Activated T-helper 1 cell treated with Interleukin-2 at 50 U/mL for 16 hours (primary cell): ENCODE data around the gene CIB2.
"Not testable (repeated sequence)": the region's sequence is repeated elsewhere in the genome, so short reads cannot be mapped to it uniquely, and the experiment has no call there.

Experiments used
- DNase-seq: peaks from one replicate; pipeline ENCODE4 v3.0.0-alpha.2; 2020; ENCODE audit warnings: low read depth

CIB2 gene

DNA sequence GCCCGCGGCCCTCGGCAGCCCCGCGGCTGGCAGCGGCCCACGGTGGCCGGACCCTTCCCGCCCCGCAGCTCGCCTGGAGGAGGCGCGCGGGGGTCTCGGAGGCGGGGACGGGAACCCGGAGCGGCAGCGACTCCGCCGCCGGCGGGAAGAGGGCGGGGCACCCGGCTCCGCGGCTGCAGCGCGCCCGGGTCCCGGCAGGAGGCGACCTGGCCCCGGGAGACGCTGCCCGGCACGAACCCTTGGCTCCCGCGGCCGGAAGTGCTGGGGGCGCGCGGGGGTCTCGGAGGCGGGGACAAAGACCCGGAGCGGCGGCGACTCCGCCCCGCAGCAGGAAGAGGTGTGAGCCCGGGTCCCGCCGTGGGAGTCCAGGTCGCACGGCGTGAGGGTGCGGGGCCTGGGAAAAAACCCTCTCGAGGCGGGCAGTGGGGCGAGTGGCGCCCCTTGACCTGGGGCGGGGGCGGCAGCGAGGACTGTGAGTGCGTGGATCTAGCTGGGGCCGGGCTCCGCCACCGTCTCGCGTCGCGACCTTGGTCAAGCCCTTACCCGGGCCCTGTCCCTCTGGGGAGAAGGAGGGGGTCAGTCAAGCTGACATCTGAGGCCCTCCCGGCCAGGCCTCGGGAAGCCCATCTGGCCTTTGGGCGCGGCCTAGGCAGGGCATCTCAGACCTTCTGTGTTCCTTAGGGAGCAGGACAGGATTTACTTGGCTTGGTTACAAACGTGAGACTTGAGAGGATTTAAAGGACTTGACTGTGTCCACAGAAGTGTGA is at the start of gene CIB2:
Gene CIB2 (minus strand): TSS at position 151 of the 767 bp plus-strand sequence. CDS start 230 bp downstream, outside the sequence.
- peak; percentile 72 for DNase-seq

DNA sequence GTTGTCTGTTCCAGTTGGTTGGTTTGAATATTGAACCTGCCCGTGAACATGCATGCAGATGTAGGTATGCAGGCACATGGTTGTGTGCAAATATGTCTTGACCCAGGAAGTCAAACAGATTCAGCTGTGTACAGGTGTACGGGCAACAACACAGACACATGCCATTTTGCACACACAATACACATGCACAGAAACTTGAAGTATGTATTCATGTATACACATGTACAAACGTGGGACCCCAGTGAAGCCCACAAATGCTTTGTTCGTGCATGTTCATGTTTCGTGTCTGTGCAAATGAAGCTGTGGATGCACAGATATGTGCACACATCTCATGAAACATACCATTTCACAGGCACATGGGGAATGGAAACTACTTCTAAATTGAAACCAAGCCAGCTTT is 48.7 kb upstream of the CIB2 start:
- DNase-seq: no peak

DNA sequence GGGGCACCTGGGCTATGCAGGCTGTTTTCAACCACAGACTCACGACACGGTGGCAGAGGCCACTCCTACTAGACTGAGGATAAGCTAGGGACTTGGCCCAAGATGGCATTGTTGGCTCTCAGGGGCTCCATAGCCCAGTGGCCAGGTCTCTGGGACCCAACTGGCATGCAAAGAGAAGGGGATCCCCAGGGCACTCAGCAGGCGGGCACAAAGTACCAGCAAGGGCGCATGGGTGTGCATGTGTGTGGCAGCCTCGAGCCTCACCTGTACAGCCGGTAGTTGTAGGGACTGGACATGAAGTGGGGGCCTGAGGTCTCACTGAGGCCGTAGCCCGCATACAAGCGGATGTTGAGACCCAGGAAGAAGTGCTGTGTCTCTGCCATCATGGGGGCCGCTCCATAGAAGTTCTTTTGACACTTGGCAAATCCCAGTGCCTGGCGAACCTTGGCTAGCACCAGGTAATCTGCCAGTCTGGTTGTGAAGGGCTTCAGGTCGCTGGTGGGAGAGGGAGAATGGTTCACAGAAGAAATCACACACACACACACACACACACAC is 48.1 kb upstream of the CIB2 start:
- DNase-seq: no peak

DNA sequence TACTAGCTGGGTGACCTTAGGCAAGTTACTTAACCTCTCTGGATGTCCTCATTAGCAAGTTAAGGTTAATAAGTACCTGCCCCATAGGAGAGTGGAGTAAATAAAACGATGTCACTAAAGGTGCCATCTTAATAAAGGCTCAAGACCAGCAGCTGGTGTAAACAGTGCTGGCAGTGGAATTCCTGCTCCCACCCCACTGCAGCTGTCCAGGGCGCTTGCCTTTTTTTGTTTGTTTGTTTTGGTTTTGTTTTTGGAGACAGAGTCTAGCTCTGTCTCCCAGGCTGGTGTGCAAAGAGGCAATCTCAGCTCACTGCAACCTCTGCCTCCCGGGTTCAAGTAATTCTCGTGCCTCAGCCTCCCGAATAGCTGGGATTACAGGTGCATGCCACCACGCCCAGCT is 46.8 kb upstream of the CIB2 start:
- no peak for DNase-seq

DNA sequence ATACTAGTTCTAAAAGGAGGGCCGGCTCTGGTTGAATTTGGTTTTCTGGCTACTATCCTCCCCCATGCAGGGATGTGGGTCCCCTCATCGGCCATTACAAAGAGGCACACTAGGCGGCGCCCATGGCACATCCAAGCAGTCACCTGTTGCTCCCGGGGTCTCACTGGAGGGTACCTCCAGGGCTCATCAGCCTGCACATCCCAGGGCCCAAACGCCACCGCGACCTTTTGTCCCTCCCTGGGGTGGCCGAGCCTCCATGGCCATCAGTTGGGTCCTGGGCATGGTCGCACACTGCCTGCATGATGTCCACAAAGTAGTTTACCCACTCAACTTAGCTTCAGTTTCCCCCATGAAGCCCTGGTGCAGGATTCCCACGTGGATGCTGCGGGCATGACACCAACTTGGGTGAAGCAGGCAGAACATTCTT is 46.2 kb upstream of the CIB2 start:
- no peak for DNase-seq

DNA sequence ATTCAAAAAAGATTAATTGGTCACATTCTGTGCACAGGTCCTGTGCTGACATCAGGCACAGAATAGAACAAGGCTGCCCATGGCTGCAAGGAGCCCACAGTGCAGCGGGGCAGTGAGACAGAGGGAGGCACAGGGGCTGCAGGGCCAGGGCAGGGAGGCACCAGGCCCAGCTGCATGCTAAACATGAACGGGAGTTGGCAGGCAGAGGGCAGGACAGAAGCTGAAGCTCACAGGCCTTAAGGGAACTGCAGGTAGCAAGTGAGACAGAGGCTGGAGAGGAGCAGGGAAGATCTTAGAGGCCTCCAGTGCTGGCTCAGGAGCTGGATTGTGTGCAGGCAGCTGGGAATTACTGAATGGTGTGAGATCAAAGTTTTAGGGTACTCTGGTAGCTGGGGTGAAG is 44.1 kb upstream of the CIB2 start:
- no peak for DNase-seq

DNA sequence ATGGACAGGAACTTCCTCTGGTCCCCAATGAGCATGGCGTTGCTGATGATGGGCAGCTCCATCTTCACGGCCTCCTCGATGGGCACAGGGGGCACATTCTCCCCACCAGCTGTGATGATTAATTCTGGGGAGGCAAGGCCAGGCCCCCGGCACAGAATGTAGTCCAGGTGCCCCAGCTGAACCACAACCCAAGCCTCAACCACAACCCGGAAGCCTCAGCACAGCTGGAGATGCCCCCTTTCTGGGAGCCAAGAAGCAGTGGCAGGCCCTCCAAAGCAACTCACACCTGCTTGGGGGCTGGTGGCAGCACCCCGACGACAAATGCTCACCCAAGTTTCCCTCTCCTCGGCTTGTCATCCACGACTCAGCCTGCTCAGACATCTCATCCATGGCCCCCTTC is 43.2 kb upstream of the CIB2 start:
- DNase-seq: no peak

DNA sequence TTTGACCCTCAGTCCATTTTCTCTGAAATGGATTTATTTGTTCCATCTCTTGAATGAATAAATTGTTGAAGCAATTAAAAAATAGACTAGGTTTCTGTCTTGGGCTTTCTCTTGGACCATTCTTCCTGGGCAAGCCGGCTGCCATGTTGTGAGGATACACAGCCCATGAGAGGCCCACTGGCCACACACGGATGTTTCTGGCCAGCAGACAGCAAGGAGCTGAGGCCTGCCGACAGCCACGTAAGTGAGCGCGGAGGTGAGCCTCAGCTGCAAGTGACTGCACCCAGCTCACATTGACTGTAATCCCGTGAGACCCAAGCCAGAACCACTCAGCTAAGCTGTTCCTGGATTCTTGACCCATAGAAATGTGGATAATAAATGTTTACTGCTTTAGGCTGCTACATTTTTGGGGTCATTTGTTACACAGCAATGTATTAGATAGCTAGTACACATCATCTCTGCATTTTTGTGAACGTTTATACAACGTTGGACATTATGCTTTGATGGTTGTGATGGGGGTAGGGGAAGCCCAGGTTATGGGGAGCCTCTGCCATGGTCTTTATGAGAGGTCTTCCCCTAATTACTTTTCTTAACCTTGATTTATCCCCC is 40.7 kb upstream of the CIB2 start:
- no peak for DNase-seq

DNA sequence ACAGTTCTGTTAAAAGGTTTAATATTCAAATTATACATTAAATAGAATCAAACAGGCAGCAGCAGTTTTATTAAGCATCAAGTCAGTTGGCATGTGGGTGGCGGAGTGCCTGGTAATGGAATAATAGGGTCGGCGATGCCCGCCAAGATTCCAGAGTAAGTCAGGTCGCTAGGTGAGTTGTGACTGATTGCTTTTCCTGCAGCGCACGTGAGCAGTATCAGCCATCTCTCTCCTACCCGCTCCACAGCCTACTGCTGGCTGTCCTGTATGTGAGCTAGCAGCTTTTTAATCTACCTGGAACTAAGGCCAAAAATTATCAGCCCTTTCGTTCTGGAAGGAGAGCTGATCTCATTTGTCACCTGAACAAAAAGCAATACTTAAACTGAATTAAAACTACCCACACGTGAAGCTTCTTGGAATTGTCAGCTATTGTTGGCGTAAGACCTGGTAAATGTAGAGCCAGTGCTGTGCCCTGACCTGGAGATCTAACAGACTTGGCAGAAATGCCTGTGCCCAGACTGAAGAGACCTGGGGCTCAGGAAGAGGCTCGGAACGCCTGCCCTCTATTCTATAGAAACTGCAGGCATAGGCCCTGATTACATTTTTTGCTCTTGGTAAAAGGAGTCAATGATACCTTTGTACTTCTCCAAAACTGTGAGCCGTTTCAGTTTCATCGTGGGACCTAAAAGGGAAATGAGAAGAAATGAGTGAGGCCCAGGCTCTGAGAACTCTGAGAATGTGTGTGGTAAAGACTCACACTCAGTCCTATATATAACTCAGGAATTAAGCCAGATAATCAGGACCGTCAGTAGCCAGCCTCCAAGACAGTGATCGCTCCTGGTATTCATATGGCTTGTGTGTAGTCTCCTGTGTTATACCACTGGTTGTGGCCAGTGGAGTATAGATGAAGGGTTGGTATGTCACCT is 39.9 kb upstream of the CIB2 start:
- DNase-seq: no peak

DNA sequence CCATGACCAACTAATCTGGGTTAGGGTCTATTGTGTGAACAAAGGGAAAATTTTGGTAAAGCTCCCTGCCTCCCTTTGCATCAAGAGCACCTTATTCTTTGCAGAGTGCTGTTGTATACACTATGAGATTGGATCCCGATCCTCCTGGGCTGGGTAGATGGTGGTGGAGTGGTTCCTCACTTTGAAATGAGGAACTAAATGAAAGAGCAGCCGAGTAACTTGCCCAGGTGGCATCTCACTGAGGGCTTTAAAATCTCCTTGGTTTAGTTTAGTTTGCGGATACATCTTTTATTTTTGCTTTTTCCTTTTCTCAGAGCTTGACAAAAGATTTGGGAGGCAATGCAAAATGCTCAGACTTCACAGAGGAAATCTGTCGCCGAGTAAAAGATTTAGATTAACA is 37.4 kb upstream of the CIB2 start:
- DNase-seq: no peak

DNA sequence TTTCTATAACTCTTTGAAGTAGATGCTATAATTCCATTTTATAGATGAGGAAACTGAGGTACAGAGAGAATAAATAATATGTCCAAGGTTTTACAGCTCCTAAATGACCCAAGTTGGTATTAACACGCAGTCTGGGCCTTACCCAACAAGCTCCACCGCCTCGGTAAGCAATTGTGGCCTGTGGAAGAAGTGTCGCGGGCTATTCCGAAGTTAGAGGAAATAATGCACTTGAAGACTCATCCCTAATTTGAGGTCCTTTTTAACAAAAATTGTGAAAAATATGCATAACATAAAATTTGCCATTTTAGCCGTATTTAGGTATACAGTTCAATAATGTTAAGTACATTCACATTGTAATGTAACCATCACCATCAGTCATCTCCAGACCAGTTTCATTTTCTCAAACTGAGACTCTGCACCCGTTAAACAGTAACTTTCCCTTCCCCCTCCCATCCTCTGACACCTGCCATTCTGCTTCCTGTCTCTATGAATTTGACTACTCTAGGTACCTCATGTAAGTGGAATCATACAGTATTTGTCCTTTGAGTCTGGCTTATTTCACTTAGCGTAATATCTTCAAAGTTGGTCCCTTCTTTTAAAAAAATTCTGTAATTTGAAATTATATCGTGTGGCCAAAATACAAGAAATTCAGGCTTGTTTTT is 36.1 kb upstream of the CIB2 start:
- no peak for DNase-seq

DNA sequence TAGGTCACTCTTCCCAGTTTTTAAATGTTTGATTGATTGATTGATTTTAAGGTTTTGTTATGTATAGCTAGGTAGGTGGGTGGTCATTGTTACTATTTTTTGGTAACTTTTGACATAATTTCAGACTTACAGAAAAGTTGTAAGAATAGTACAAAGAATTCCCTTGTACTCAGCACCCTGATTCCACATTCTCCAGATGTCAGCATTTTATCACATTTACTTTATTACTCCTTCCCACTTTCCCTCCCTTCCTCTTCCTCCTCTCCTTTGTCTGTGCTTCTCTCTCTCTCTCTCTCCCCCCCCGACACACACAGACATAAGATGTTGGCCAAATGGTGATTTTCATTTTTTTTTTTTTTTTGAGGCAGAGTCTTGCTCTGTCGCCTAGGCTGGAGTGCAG is 32.8 kb upstream of the CIB2 start:
- no peak for DNase-seq

DNA sequence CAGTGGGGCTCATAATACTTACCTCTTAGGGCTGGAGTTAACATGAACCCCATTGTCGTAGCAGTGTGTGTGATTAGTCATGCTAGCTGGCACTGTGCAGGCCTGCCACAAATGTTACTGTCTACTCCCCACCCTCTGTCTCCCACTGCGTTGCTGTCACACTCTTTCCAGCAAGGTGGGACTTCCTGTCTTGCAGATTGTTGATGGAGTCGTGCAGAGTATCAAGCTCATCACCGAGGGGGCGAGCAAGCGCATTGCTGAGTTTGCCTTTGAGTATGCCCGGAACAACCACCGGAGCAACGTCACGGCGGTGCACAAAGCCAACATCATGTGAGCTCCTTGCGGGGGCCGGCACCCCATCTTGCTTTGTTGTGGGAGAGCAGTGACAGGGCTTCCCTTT is 30.8 kb upstream of the CIB2 start:
- DNase-seq: no peak

DNA sequence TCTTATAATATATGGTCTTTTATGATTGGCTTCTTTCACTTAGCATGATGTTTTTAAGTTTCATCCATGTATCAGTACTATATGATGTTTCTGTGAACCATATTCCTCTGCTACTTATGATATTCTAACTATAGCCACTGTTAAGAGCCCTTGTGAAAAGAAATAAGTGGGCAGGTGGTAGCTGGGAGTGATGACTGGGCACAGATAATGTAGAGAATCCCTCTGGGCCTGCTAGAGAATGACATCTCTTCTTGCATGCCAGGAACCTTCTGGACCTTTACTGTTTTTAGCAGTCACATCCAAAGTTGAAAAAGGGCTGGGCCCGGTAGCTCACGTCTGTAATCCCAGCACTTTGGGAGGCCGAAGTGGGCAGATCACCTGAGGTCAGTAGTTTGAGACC is 28.1 kb upstream of the CIB2 start:
- DNase-seq: no peak

DNA sequence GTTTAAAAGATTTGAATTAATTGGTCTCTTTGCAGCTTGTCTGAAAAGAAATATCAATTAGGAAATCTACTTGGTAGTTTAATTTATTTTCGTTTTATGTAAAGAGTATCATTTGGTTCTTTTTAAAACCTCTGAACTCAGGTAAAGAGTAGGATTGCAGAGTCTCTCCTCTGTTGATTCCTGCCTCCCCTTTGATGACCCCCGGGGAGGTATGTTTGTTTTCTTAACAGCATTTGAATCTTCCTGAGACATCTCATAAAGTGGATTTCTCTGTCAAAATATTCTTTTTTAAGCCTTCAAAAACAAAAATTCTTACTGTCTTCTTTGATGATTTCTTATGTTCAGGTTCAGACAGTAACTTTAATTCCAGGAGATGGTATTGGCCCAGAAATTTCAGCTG is 26.0 kb upstream of the CIB2 start:
- no peak for DNase-seq

DNA sequence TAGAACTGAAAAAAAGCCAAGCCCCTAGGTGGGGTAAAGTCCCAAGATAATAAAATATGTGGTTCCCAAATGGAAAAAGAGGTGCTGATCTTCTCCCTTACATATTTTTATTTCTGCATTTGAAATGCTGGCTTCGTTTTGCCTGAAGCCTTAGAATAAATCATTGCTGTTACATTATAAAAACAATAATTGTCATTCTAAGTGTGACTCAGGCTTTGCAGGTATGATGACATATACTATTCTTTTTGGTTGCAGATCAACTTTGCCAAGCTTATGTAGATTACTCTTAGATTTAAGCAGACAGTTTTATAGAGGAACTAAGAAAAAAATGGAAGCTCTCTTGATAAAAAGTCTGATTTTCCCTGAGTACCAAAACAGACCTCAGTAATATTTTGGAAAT is 25.4 kb upstream of the CIB2 start:
- DNase-seq: no peak

DNA sequence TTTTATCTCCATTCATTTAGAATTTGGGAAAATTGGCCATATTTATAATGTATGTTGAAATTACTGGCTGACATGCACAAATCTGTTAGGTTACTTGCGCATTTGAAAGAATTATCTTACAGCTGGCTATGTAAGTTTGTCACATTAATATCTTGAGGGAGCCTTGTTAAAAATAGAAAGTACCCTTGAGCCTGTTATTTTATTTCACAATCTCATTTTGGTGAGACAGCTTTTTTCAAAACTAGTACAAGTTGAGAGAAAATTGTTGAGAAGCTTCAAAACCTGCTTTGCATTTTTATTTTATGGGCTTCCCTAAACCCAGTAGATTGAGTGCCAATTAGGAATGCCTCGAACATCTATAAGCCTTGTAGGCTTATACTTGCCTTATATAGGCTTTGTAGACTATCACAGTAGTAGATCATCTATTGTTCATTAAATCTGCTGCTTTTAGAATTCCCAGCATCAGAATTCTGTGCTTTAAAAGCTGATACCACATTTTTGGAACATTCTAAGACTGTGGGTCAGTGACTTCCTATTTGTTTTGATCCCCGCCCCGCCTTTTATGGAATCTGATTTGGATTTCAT is 24.2 kb upstream of the CIB2 start:
- DNase-seq: no peak

DNA sequence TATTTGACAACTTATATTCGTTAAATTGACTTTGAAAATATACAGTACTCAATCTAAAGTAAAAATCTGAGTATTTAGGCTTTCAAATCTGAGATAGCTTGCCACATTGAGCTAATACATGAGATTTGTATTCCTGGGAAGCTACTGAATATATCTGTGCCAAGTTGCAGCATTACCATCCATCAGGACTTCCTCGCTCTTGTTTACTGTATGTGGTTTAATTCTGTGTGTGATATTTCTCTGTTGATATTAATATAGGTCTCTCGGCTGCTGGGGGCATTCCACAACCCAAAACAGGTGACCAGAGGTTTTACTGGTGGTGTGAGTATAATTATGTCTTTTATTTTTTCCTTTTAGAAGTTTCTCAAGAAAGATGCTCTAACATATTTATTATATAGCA is 23.7 kb upstream of the CIB2 start:
- DNase-seq: no peak

DNA sequence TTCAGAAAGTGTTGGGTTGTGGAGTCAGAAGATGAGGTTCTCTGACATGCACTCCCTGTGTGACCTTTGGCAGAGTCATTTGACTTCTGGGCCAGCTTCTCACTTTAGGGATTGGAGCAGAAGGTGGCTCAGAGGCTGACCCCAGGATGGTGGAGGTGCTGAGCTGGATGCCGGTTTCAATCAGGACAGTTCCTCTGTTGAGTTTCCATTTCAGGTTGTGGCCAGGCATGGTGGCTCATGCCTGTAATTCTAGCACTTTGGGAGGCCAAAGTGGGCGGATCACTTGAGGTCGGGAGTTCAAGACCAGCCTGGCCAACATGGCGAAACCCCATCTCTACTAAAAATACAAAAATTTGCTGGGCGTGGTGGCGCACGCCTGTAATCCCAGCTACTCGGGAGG is 19.8 kb upstream of the CIB2 start:
- not testable (repeated sequence) for DNase-seq

DNA sequence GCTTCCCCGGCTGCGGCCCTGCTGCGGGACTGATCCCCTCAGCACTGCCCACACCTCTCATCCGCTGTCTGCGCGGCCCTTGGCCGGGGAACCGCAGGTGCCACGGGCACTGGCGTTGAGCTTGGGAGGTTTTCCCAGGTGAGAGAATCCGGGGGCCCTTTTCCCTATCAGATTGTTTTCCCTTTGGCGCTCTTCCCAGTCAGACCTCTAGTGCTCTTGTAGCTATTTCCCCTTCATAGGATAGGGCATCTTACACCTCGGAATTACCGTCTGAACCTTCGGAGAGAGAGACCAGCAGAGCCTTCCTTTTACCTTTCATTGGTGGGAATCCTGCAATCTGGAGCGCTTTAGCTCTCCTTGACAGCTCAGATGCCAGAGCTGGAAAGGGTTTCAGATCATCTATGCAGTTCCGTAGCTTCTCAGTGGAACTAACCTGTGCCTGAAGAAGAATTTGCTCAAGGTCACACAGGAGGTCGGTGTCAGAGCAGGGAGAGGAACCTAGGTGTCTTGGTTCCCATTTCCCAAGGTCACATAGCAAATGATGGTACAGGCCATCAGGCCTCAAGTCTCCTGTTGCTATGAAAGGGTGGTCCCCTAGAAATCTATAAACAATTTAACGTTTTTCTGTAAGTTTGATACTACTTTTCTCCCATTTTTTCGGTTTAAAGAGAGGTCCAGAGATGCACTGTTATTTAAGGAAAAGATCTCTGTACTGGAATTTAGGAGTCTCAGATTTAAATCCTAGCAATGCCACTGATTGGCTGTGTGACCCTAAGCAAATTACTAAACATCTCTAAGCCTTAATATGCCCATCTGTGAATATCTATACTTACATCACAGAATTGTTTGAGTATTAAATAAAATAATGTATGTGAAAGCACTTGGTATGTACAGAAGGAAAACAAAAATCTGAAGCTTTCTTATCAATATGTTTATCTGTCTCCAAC is 18.8 kb upstream of the CIB2 start:
- no peak for DNase-seq
